ENCODE results near the gene C19orf25. TPM values are rescaled to one million over a fixed set of nuclear protein-coding genes. Genes with fewer than 3 reads are reported as not detected.
A peak's percentile ranks its signal among the peaks of the same experiment; 100 is the strongest.

Gene C19orf25
- total and polyA plus RNA-seq, 2 of the 13 experiments (the other 11 are each of a cell fraction or from before 2014, with no cell fraction given): 14.2 to 32.4 TPM

DNA sequence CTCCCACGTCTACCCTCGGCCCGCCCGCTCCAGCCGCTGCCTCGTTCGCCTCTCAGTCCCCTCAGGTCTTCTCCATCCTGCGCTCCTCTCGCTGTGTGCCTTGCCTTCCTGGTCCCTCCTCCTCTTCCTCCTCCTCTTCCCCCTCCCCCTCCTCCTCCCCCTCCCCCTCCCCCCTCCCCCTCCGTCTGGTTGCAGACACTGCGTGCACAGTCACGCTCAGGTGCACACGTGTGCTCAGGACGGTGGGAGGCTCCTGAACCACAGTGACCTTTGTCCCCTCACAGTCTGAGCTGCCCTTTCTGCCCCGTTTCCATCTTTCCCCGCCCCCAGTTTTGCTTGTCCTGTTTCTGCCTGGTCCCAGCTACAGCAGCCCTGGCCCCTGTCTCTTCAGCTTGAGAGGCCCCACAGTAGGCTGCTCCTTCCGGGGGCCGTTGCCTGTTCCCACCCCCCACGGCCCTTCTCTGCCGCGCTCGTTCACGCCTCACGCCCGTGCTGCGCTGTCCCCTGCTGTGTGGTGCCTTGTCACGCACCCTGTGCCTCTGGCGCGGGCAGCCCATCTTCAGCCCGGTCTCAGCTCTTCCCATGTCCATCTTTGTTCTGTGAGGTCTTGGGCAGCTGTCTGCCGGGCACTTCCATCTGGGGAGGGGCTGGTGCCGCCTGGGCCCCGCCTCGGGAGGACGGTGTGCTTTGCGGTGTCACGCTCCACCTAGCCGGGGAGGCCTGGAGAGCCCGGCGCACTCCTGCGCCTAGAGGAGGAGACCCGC is 54.6 kb downstream of the C19orf25 start (continued):
- TF ChIP-seq ZNF839 (CRISPR knock-in tag; IDR thresholded peaks at IDR 0.05; ENCODE audit: borderline replicate concordance): peak; percentile 67; the same call in 1 of the 2 replicates
- TF ChIP-seq EZH2 (conservative IDR thresholded peaks at IDR 0.05; ENCODE audit: low read depth, low read length): no peak
- TF ChIP-seq, protein P1, sequence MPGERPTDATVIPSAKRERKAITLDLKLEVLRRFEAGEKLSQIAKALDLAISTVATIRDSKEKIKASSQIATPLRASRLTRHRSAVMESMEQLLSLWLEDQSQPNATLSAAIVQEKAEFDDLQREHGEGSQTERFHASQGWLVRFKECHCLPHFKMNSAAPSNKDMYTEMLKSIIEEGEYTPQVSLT (CRISPR knock-in tag; IDR thresholded peaks at IDR 0.05; ENCODE audit: borderline replicate concordance, low read depth): no peak
- no peak for TF ChIP-seq IRX3 (CRISPR knock-in tag; IDR thresholded peaks at IDR 0.05; ENCODE audit: borderline replicate concordance, low read depth)
- TF ChIP-seq IRF2 (CRISPR knock-in tag; IDR thresholded peaks at IDR 0.05): 0 out of 2 replicates have a peak, but pooled peaks have one; percentile 22
- peak; percentile 70 for TF ChIP-seq RXRB (CRISPR knock-in tag; IDR thresholded peaks at IDR 0.05; ENCODE audit: borderline replicate concordance)
- no peak for TF ChIP-seq ZNF724P (CRISPR knock-in tag; IDR thresholded peaks at IDR 0.05; ENCODE audit: borderline replicate concordance)
- TF ChIP-seq EP300 (IDR thresholded peaks at IDR 0.05; ENCODE audit: low read depth in 2 of 2, low read length in 2 of 2): peak in 1 of 2 experiments; percentile 58; a peak in 2 of 4 replicates
- peak; percentile 61; the same call in 1 of the 2 replicates for TF ChIP-seq EP300 (CRISPR knock-in tag; IDR thresholded peaks at IDR 0.05; ENCODE audit: borderline replicate concordance)
- TF ChIP-seq MBNL3 (CRISPR knock-in tag; conservative IDR thresholded peaks at IDR 0.05): no peak
- TF ChIP-seq ZFP37 (CRISPR knock-in tag; IDR thresholded peaks at IDR 0.05; ENCODE audit: borderline replicate concordance): no peak
- TF ChIP-seq ZNF577 (CRISPR knock-in tag; IDR thresholded peaks at IDR 0.05; ENCODE audit: borderline replicate concordance, low read depth): no peak
- no peak for TF ChIP-seq ELF3 (CRISPR knock-in tag; IDR thresholded peaks at IDR 0.05)
- peak; percentile 80 for TF ChIP-seq NR2F6 (IDR thresholded peaks at IDR 0.05)
- TF ChIP-seq NR2F6 (CRISPR knock-in tag; IDR thresholded peaks at IDR 0.05): peak; percentile 87
- no peak for TF ChIP-seq HHEX (CRISPR knock-in tag; IDR thresholded peaks at IDR 0.05)
- TF ChIP-seq, protein P2, sequence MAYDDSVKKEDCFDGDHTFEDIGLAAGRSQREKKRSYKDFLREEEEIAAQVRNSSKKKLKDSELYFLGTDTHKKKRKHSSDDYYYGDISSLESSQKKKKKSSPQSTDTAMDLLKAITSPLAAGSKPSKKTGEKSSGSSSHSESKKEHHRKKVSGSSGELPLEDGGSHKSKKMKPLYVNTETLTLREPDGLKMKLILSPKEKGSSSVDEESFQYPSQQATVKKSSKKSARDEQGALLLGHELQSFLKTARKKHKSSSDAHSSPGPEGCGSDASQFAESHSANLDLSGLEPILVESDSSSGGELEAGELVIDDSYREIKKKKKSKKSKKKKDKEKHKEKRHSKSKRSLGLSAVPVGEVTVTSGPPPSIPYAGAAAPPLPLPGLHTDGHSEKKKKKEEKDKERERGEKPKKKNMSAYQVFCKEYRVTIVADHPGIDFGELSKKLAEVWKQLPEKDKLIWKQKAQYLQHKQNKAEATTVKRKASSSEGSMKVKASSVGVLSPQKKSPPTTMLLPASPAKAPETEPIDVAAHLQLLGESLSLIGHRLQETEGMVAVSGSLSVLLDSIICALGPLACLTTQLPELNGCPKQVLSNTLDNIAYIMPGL (CRISPR knock-in tag; IDR thresholded peaks at IDR 0.05; ENCODE audit: borderline replicate concordance in 1 of 2, low read depth in 1 of 2): 0 out of 4 replicates have a peak, but pooled peaks of 1 of the 2 experiments have one; percentile 28
- no peak for TF ChIP-seq ZMYM4 (CRISPR knock-in tag; IDR thresholded peaks at IDR 0.05)
- TF ChIP-seq ZNF891 (CRISPR knock-in tag; IDR thresholded peaks at IDR 0.05): peak; percentile 72; the same call in 1 of the 2 replicates
- peak; percentile 72 for TF ChIP-seq HNRNPK (IDR thresholded peaks at IDR 0.05; ENCODE audit: low read depth, low read length, poor library complexity, severe bottlenecking)
- TF ChIP-seq, protein P3, sequence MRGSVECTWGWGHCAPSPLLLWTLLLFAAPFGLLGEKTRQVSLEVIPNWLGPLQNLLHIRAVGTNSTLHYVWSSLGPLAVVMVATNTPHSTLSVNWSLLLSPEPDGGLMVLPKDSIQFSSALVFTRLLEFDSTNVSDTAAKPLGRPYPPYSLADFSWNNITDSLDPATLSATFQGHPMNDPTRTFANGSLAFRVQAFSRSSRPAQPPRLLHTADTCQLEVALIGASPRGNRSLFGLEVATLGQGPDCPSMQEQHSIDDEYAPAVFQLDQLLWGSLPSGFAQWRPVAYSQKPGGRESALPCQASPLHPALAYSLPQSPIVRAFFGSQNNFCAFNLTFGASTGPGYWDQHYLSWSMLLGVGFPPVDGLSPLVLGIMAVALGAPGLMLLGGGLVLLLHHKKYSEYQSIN (CRISPR knock-in tag; IDR thresholded peaks at IDR 0.05; ENCODE audit: borderline replicate concordance): no peak
- TF ChIP-seq, protein P4, sequence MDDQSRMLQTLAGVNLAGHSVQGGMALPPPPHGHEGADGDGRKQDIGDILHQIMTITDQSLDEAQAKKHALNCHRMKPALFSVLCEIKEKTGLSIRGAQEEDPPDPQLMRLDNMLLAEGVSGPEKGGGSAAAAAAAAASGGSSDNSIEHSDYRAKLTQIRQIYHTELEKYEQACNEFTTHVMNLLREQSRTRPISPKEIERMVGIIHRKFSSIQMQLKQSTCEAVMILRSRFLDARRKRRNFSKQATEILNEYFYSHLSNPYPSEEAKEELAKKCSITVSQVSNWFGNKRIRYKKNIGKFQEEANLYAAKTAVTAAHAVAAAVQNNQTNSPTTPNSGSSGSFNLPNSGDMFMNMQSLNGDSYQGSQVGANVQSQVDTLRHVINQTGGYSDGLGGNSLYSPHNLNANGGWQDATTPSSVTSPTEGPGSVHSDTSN (CRISPR knock-in tag; IDR thresholded peaks at IDR 0.05; ENCODE audit: borderline replicate concordance): no peak
- TF ChIP-seq, protein P5, sequence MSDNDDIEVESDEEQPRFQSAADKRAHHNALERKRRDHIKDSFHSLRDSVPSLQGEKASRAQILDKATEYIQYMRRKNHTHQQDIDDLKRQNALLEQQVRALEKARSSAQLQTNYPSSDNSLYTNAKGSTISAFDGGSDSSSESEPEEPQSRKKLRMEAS (IDR thresholded peaks at IDR 0.05): peak; percentile 91
- no peak for TF ChIP-seq ZNF720 (CRISPR knock-in tag; IDR thresholded peaks at IDR 0.05)
- 0 out of 2 replicates have a peak, but pooled peaks have one; percentile 28 for TF ChIP-seq ZNF224 (CRISPR knock-in tag; IDR thresholded peaks at IDR 0.05)
